HG03378 (cell line): ENCODE measurements around the gene NCL.
"Not testable (repeated sequence)": the region's sequence is repeated elsewhere in the genome, so short reads cannot be mapped to it uniquely, and the experiment has no call there.

Source experiments
- ATAC-seq: cut with Tn5 transposase; IDR thresholded peaks from one replicate; pipeline ENCODE4 v1.9.1; 2021; ENCODE audit warnings: mild to moderate bottlenecking, moderate library complexity; ENCODE audit not compliant: unreplicated experiment

Gene NCL

GRCh38 chr2:231431606-231432005, 32.7 kb downstream of the NCL start:
- no peak for ATAC-seq

- ATAC-seq: not testable (repeated sequence)
Observed at GRCh38 chr2:231430437-231430836, 33.8 kb downstream of the NCL start.

- ATAC-seq: no peak
Observed at GRCh38 chr2:231429901-231430300, 34.4 kb downstream of the NCL start.

GRCh38 chr2:231429152-231429551, 35.1 kb downstream of the NCL start:
- ATAC-seq: no peak

- no peak for ATAC-seq
Observed at GRCh38 chr2:231427116-231427515, 37.2 kb downstream of the NCL start.

GRCh38 chr2:231425811-231426703, 38.2 kb downstream of the NCL start:
- no peak for ATAC-seq

- ATAC-seq: no peak
Observed at GRCh38 chr2:231425291-231425810, 38.9 kb downstream of the NCL start.

GRCh38 chr2:231423176-231423575, 41.1 kb downstream of the NCL start:
- ATAC-seq: no peak

- no peak for ATAC-seq
Observed at GRCh38 chr2:231422056-231422455, 42.2 kb downstream of the NCL start.

- ATAC-seq: no peak
Observed at GRCh38 chr2:231421051-231421580, 43.2 kb downstream of the NCL start.

- no peak for ATAC-seq
Observed at GRCh38 chr2:231418820-231419640, 45.3 kb downstream of the NCL start.

- no peak for ATAC-seq
Observed at GRCh38 chr2:231415029-231415428, 49.3 kb downstream of the NCL start.

- ATAC-seq: no peak
Observed at GRCh38 chr2:231413921-231414476, 50.3 kb downstream of the NCL start.

GRCh38 chr2:231413456-231413855, 50.8 kb downstream of the NCL start:
- ATAC-seq: no peak

- ATAC-seq: peak; percentile 8
Observed at GRCh38 chr2:231412618-231412963, 51.7 kb downstream of the NCL start.

- peak; percentile 88 for ATAC-seq
Observed at GRCh38 chr2:231411831-231412617, 52.3 kb downstream of the NCL start.

- ATAC-seq: no peak
Observed at GRCh38 chr2:231411237-231411636, 53.0 kb downstream of the NCL start.

GRCh38 chr2:231410293-231411004, 53.8 kb downstream of the NCL start:
- ATAC-seq: no peak

- no peak for ATAC-seq
Observed at GRCh38 chr2:231409776-231410175, 54.5 kb downstream of the NCL start.

GRCh38 chr2:231408304-231408703, 56.0 kb downstream of the NCL start:
- ATAC-seq: not testable (repeated sequence)
